ENCODE measurements around the gene PSAPL1.

PSAPL1 gene

DNA sequence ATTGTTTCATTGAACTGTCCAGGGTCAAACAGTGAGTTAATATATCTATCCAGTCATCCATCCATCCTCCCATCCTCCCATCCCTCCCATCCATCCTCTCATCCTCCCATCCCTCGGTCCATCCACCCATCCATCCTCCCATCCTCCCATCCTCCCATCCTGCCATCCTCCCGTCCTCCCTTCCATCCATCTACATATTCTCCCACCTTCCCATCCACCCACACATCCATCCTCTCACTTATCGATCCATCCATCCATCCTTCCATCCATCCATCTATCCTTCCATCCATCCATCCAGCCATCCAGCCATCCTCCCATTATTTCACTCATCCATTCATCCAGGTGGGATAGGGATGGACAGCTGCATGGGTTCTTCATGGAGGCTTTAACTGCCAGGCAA lies 35.4 kb upstream of the PSAPL1 start:
- Histone ChIP-seq H3K27me3 (ENCODE audit: insufficient read depth, low read length, poor library complexity) (no peaks in the 10 kb centered on the region), H3K4me2 (ENCODE audit: insufficient read depth, low read length) (no peak overlapping the region), H3K9ac (ENCODE audit: low read depth, low read length) (no peak overlapping the region), H3K4me3 (ENCODE audit: low read depth in 1 of 2, low read length in 2 of 2) (no peak overlapping the region), H2AFZ (ENCODE audit: low read depth, low read length) (no peak overlapping the region), H3K79me2 (ENCODE audit: insufficient read depth, low read length) (no peaks in the 10 kb centered on the region), H3K4me1 (ENCODE audit: insufficient read depth, low read length) (no peaks in the 10 kb centered on the region), H4K20me1 (ENCODE audit: insufficient read depth, low read length) (peaks cover 9% of the 10 kb centered on the region; the same call in 1 of the 2 replicates), H3K27ac (ENCODE audit: low read length) (no peak overlapping the region), H3K9me3 (ENCODE audit: insufficient read depth, low read length, severe bottlenecking) (no peaks in the 10 kb centered on the region), H3K36me3 (ENCODE audit: insufficient read depth, low read length) (no peaks in the 10 kb centered on the region)
- no peak for DNase-seq
- TF ChIP-seq EZH2 (IDR thresholded peaks at IDR 0.05; ENCODE audit: borderline replicate concordance, low read depth, low read length, severe bottlenecking): no peak
- TF ChIP-seq, protein P1, sequence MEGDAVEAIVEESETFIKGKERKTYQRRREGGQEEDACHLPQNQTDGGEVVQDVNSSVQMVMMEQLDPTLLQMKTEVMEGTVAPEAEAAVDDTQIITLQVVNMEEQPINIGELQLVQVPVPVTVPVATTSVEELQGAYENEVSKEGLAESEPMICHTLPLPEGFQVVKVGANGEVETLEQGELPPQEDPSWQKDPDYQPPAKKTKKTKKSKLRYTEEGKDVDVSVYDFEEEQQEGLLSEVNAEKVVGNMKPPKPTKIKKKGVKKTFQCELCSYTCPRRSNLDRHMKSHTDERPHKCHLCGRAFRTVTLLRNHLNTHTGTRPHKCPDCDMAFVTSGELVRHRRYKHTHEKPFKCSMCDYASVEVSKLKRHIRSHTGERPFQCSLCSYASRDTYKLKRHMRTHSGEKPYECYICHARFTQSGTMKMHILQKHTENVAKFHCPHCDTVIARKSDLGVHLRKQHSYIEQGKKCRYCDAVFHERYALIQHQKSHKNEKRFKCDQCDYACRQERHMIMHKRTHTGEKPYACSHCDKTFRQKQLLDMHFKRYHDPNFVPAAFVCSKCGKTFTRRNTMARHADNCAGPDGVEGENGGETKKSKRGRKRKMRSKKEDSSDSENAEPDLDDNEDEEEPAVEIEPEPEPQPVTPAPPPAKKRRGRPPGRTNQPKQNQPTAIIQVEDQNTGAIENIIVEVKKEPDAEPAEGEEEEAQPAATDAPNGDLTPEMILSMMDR (IDR thresholded peaks at IDR 0.05; ENCODE audit: borderline replicate concordance, extremely low read depth, low read length, poor library complexity, severe bottlenecking): no peak
- no peak for ATAC-seq (ENCODE audit: insufficient read depth, low read depth)

DNA sequence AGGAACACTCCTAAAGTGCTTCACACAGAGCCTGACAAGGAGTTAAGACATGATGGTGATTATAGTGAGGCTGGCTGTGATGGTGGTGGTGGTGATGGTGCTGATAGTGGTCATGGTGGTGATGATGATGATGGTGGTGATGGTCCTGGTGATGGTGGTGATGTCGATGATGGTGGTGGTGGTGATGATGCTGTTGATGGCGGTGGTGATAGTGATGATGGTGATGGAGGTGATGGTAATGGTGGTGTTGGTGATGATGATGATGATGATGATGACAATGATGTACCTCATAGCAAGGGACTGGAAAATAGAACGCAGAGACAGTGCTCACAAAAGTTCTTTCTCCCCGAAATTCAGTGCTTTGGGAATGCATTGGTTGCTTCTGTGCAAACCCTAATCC lies 34.3 kb upstream of the PSAPL1 start:
- DNase-seq (no peak), ATAC-seq (ENCODE audit: insufficient read depth, low read depth) (no peak)
- Histone ChIP-seq H3K79me2 (ENCODE audit: insufficient read depth, low read length) (no peaks in the 10 kb centered on the region), H3K4me2 (ENCODE audit: insufficient read depth, low read length) (no peak overlapping the region), H3K4me1 (ENCODE audit: insufficient read depth, low read length) (no peaks in the 10 kb centered on the region), H3K9ac (ENCODE audit: low read depth, low read length) (no peak overlapping the region), H3K27ac (ENCODE audit: low read length) (no peak overlapping the region), H3K9me3 (ENCODE audit: insufficient read depth, low read length, severe bottlenecking) (no peaks in the 10 kb centered on the region), H3K4me3 (ENCODE audit: low read depth in 1 of 2, low read length in 2 of 2) (no peak overlapping the region), H3K36me3 (ENCODE audit: insufficient read depth, low read length) (no peaks in the 10 kb centered on the region), H3K27me3 (ENCODE audit: insufficient read depth, low read length, poor library complexity) (no peaks in the 10 kb centered on the region), H4K20me1 (ENCODE audit: insufficient read depth, low read length) (peaks cover 9% of the 10 kb centered on the region; the same call in 1 of the 2 replicates), H2AFZ (ENCODE audit: low read depth, low read length) (no peak overlapping the region)
- TF ChIP-seq, protein P1 (IDR thresholded peaks at IDR 0.05; ENCODE audit: borderline replicate concordance, extremely low read depth, low read length, poor library complexity, severe bottlenecking): no peak
- TF ChIP-seq EZH2 (IDR thresholded peaks at IDR 0.05; ENCODE audit: borderline replicate concordance, low read depth, low read length, severe bottlenecking): no peak

DNA sequence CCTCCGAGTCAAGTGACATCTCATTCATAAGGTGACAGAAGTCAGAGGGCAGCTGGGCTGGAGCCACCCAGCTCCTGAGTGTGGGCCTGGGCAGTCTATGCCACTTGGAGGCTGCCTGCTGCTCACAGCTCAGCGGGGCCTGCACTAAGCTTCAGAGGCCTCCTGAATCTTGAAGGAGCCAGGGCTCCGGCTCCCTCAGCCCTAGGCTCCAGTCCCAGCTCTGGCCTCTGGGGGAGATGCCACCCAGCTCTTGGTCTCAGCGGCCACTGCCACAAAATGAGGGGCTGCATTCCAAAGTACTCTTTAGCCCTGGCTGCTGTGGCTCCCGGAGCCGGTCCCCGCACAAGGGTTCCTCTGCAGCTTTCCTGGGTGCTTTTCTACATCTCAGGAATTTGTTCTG lies 32.7 kb upstream of the PSAPL1 start:
- no peak overlapping the region for H2AFZ ChIP-seq (ENCODE audit: low read depth, low read length)
- H3K9me3 ChIP-seq (ENCODE audit: insufficient read depth, low read length, severe bottlenecking): no peaks in the 10 kb centered on the region
- H4K20me1 ChIP-seq (ENCODE audit: insufficient read depth, low read length): peaks cover 9% of the 10 kb centered on the region; the same call in 1 of the 2 replicates
- H3K4me1 ChIP-seq (ENCODE audit: insufficient read depth, low read length): no peaks in the 10 kb centered on the region
- no peak overlapping the region for H3K4me3 ChIP-seq (ENCODE audit: low read depth in 1 of 2, low read length in 2 of 2)
- no peaks in the 10 kb centered on the region for H3K36me3 ChIP-seq (ENCODE audit: insufficient read depth, low read length)
- no peak overlapping the region for H3K4me2 ChIP-seq (ENCODE audit: insufficient read depth, low read length)
- no peak overlapping the region for H3K9ac ChIP-seq (ENCODE audit: low read depth, low read length)
- no peak overlapping the region for H3K27ac ChIP-seq (ENCODE audit: low read length)
- no peaks in the 10 kb centered on the region for H3K79me2 ChIP-seq (ENCODE audit: insufficient read depth, low read length)
- TF ChIP-seq, protein P1 (IDR thresholded peaks at IDR 0.05; ENCODE audit: borderline replicate concordance, extremely low read depth, low read length, poor library complexity, severe bottlenecking): no peak
- no peak for TF ChIP-seq EZH2 (IDR thresholded peaks at IDR 0.05; ENCODE audit: borderline replicate concordance, low read depth, low read length, severe bottlenecking)
- ATAC-seq (ENCODE audit: insufficient read depth, low read depth) (no peak), DNase-seq (no peak)
- no peaks in the 10 kb centered on the region for H3K27me3 ChIP-seq (ENCODE audit: insufficient read depth, low read length, poor library complexity)

DNA sequence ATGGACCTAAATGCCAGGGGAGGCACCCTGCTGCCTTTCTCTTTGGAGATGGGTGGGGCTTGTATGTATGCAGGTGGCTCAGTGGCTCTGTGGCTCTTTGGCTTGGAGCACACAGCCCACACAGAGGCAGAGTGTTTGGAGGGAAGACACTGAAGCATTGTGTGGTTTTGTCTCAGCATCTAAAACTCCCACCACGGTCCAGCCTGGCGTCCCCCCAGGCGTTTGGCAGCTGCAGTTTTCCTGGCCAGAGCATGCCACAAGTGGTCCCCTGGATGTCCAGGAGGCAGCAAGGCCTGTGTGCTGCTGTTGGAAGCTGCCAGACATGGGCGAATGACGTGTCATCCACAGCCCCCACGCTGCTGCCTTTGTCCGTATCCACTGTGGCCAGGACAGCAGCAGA lies 32.2 kb upstream of the PSAPL1 start:
- no peaks in the 10 kb centered on the region for H3K27me3 ChIP-seq (ENCODE audit: insufficient read depth, low read length, poor library complexity)
- no peaks in the 10 kb centered on the region for H3K4me1 ChIP-seq (ENCODE audit: insufficient read depth, low read length)
- H3K27ac ChIP-seq (ENCODE audit: low read length): no peak overlapping the region
- H3K9ac ChIP-seq (ENCODE audit: low read depth, low read length): no peak overlapping the region
- ATAC-seq (ENCODE audit: insufficient read depth, low read depth) (no peak), DNase-seq (no peak)
- H3K4me2 ChIP-seq (ENCODE audit: insufficient read depth, low read length): no peak overlapping the region
- TF ChIP-seq, protein P1 (IDR thresholded peaks at IDR 0.05; ENCODE audit: borderline replicate concordance, extremely low read depth, low read length, poor library complexity, severe bottlenecking): no peak
- TF ChIP-seq EZH2 (IDR thresholded peaks at IDR 0.05; ENCODE audit: borderline replicate concordance, low read depth, low read length, severe bottlenecking): no peak
- peaks cover 6% of the 10 kb centered on the region; the same call in 1 of the 2 replicates for H4K20me1 ChIP-seq (ENCODE audit: insufficient read depth, low read length)
- H3K79me2 ChIP-seq (ENCODE audit: insufficient read depth, low read length): no peaks in the 10 kb centered on the region
- no peak overlapping the region for H3K4me3 ChIP-seq (ENCODE audit: low read depth in 1 of 2, low read length in 2 of 2)
- no peaks in the 10 kb centered on the region for H3K36me3 ChIP-seq (ENCODE audit: insufficient read depth, low read length)
- no peaks in the 10 kb centered on the region for H3K9me3 ChIP-seq (ENCODE audit: insufficient read depth, low read length, severe bottlenecking)
- H2AFZ ChIP-seq (ENCODE audit: low read depth, low read length): no peak overlapping the region
